ENCODE results near the gene ZNF521.

ZNF521 gene

GRCh38 chr18:25364732-25365131, 12.8 kb upstream of the ZNF521 start:
- no peak for DNase-seq (ENCODE audit: low read depth)
- no peak for TF ChIP-seq CTCF (conservative IDR thresholded peaks at IDR 0.05; ENCODE audit: control insufficient read depth, insufficient read depth, low read depth, low read length)
- no peak overlapping the region for H3K4me3 ChIP-seq (ENCODE audit: control insufficient read depth, low read depth, low read length)

- H3K4me3 ChIP-seq (ENCODE audit: control insufficient read depth, low read depth, low read length) = no peak overlapping the region
- peak; percentile 35 for DNase-seq (ENCODE audit: low read depth)
- TF ChIP-seq CTCF (conservative IDR thresholded peaks at IDR 0.05; ENCODE audit: control insufficient read depth, insufficient read depth, low read depth, low read length) = no peak
Measured at GRCh38 chr18:25360301-25360899, 8.4 kb upstream of the ZNF521 start.

GRCh38 chr18:25353080-25353479, 1.1 kb upstream of the ZNF521 start:
- H3K4me3 ChIP-seq (ENCODE audit: control insufficient read depth, low read depth, low read length) = no peak overlapping the region
- TF ChIP-seq CTCF (conservative IDR thresholded peaks at IDR 0.05; ENCODE audit: control insufficient read depth, insufficient read depth, low read depth, low read length) = no peak
- DNase-seq (ENCODE audit: low read depth) = no peak

- peak overlapping the region; percentile 49 for H3K4me3 ChIP-seq (ENCODE audit: control insufficient read depth, low read depth, low read length)
- TF ChIP-seq CTCF (conservative IDR thresholded peaks at IDR 0.05; ENCODE audit: control insufficient read depth, insufficient read depth, low read depth, low read length) = no peak
- DNase-seq (ENCODE audit: low read depth) = no peak
Measured at GRCh38 chr18:25352629-25353005, 651 bp upstream of the ZNF521 start.

- TF ChIP-seq CTCF (conservative IDR thresholded peaks at IDR 0.05; ENCODE audit: control insufficient read depth, insufficient read depth, low read depth, low read length) = no peak
- no peak for DNase-seq (ENCODE audit: low read depth)
- H3K4me3 ChIP-seq (ENCODE audit: control insufficient read depth, low read depth, low read length) = peak overlapping the region; percentile 79
Measured at GRCh38 chr18:25351280-25351775, 638 bp downstream of the ZNF521 start.

- no peak for TF ChIP-seq CTCF (conservative IDR thresholded peaks at IDR 0.05; ENCODE audit: control insufficient read depth, insufficient read depth, low read depth, low read length)
- peak overlapping the region; percentile 79 for H3K4me3 ChIP-seq (ENCODE audit: control insufficient read depth, low read depth, low read length)
- peak; percentile 52 for DNase-seq (ENCODE audit: low read depth)
Measured at GRCh38 chr18:25350489-25351251, 1.3 kb downstream of the ZNF521 start.

Measured in fibroblast of mammary gland (primary cell).